ENCODE results near the gene SGCA.

Gene SGCA

GRCh38 chr17:50172936-50173334 lies 7.1 kb downstream of the SGCA start:
- Histone ChIP-seq H3K4me1 (ENCODE audit: insufficient read depth, poor library complexity, severe bottlenecking) (peaks cover 3% of the 10 kb centered on the region), H3K36me3 (ENCODE audit: low read depth) (no peaks in the 10 kb centered on the region), H3K27me3 (ENCODE audit: insufficient read depth, poor library complexity, severe bottlenecking) (no peaks in the 10 kb centered on the region), H3K9me3 (ENCODE audit: severe bottlenecking) (no peaks in the 10 kb centered on the region), H3K27ac (ENCODE audit: poor library complexity, severe bottlenecking) (no peak overlapping the region), H3K4me3 (ENCODE audit: severe bottlenecking) (no peak overlapping the region)
- TF ChIP-seq, protein P1, sequence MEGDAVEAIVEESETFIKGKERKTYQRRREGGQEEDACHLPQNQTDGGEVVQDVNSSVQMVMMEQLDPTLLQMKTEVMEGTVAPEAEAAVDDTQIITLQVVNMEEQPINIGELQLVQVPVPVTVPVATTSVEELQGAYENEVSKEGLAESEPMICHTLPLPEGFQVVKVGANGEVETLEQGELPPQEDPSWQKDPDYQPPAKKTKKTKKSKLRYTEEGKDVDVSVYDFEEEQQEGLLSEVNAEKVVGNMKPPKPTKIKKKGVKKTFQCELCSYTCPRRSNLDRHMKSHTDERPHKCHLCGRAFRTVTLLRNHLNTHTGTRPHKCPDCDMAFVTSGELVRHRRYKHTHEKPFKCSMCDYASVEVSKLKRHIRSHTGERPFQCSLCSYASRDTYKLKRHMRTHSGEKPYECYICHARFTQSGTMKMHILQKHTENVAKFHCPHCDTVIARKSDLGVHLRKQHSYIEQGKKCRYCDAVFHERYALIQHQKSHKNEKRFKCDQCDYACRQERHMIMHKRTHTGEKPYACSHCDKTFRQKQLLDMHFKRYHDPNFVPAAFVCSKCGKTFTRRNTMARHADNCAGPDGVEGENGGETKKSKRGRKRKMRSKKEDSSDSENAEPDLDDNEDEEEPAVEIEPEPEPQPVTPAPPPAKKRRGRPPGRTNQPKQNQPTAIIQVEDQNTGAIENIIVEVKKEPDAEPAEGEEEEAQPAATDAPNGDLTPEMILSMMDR (IDR thresholded peaks at IDR 0.05; ENCODE audit: poor library complexity, severe bottlenecking) = no peak
- DNase-seq (ENCODE audit: low spot score) (no peak), ATAC-seq (ENCODE audit: low read depth) (no peak)

GRCh38 chr17:50173335-50173941 lies 7.6 kb downstream of the SGCA start:
- DNase-seq (ENCODE audit: low spot score) = no peak
- ATAC-seq (ENCODE audit: low read depth) = no peak
- no peak overlapping the region for H3K4me3 ChIP-seq (ENCODE audit: severe bottlenecking)
- TF ChIP-seq, protein P1 (IDR thresholded peaks at IDR 0.05; ENCODE audit: poor library complexity, severe bottlenecking) = no peak
- H3K4me1 ChIP-seq (ENCODE audit: insufficient read depth, poor library complexity, severe bottlenecking) = peaks cover 8% of the 10 kb centered on the region
- no peak overlapping the region for H3K27ac ChIP-seq (ENCODE audit: poor library complexity, severe bottlenecking)
- H3K9me3 ChIP-seq (ENCODE audit: severe bottlenecking) = no peaks in the 10 kb centered on the region
- H3K27me3 ChIP-seq (ENCODE audit: insufficient read depth, poor library complexity, severe bottlenecking) = no peaks in the 10 kb centered on the region
- H3K36me3 ChIP-seq (ENCODE audit: low read depth) = no peaks in the 10 kb centered on the region

GRCh38 chr17:50174444-50174843 lies 8.6 kb downstream of the SGCA start:
- Histone ChIP-seq H3K27me3 (ENCODE audit: insufficient read depth, poor library complexity, severe bottlenecking) (no peaks in the 10 kb centered on the region), H3K9me3 (ENCODE audit: severe bottlenecking) (no peaks in the 10 kb centered on the region), H3K27ac (ENCODE audit: poor library complexity, severe bottlenecking) (no peak overlapping the region), H3K4me1 (ENCODE audit: insufficient read depth, poor library complexity, severe bottlenecking) (peaks cover 15% of the 10 kb centered on the region), H3K36me3 (ENCODE audit: low read depth) (no peaks in the 10 kb centered on the region), H3K4me3 (ENCODE audit: severe bottlenecking) (no peak overlapping the region)
- TF ChIP-seq, protein P1 (IDR thresholded peaks at IDR 0.05; ENCODE audit: poor library complexity, severe bottlenecking) = no peak
- DNase-seq (ENCODE audit: low spot score) (no peak), ATAC-seq (ENCODE audit: low read depth) (no peak)

DNA sequence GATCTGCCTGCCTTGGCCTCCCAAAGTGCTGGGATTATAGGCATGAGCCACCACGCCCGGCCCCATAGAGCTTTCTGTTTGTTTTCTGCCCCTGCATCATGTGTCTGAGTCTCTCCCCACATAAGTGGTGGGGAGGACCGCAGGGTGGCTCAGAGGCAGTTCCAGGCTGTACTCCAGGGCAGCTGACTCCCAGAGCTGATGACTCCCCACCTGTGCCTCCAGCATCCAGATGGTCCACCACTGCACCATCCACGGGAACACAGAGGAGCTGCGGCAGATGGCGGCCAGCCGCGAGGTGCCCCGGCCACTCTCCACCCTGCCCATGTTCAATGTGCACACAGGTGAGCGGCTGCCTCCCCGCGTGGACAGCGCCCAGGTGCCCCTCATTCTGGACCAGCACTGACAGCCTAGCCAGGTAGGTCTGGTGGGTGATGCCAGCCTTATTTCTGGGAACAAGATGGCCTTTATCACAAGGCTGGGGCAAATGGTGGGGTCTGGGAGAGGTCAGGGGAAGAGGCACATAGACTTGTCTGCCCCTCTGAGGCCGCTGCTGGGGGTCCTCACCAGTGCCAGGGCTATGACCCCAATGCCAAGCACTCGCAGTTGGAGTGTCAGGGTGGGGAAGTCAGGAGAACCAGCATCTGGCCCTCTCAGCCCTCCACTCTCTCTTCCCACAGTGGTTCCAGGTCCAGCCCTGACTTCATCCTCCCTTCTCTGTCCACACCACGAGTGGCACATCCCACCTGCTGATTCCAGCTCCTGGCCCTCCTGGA lies 9.4 kb downstream of the SGCA start:
- H3K4me1 ChIP-seq (ENCODE audit: insufficient read depth, poor library complexity, severe bottlenecking) = peaks cover 15% of the 10 kb centered on the region
- TF ChIP-seq, protein P1 (IDR thresholded peaks at IDR 0.05; ENCODE audit: poor library complexity, severe bottlenecking) = no peak
- no peak for ATAC-seq (ENCODE audit: low read depth)
- no peaks in the 10 kb centered on the region for H3K9me3 ChIP-seq (ENCODE audit: severe bottlenecking)
- H3K36me3 ChIP-seq (ENCODE audit: low read depth) = no peaks in the 10 kb centered on the region
- no peak overlapping the region for H3K27ac ChIP-seq (ENCODE audit: poor library complexity, severe bottlenecking)
- H3K27me3 ChIP-seq (ENCODE audit: insufficient read depth, poor library complexity, severe bottlenecking) = no peaks in the 10 kb centered on the region
- no peak overlapping the region for H3K4me3 ChIP-seq (ENCODE audit: severe bottlenecking)
- no peak for DNase-seq (ENCODE audit: low spot score)

All from RWPE2 (cell line).